HEK293T (cell line): Measurements from ENCODE around the gene CNOT6.
"Not testable (repeated sequence)": the region's sequence is repeated elsewhere in the genome, so short reads cannot be mapped to it uniquely, and the experiment has no call there.

Experiments
- CTCF ChIA-PET: fragments of 350-600 bp; formaldehyde crosslinking; extraction: SDS; loops from one replicate; lab custom pipeline; 2021; ENCODE audit warnings: antibody characterized with exemption, inconsistent platforms; lab: Yijun Ruan, JAX
- POLR2A ChIA-PET: fragments of 350-600 bp; formaldehyde crosslinking; extraction: SDS; loops from one replicate; lab custom pipeline; 2020; ENCODE audit warnings: antibody characterized with exemption, inconsistent platforms; lab: Yijun Ruan, JAX
- DNase-seq: peaks from one replicate; pipeline ENCODE4 v3.0.0; 2012; ENCODE audit warnings: mixed read lengths; ENCODE audit errors: extremely low spot score
- ARNT ChIP-seq: fragments of 450-650 bp; IDR thresholded peaks from 2 replicates; pipeline ENCODE4 v1.6.1; 2017; ENCODE audit warnings: mild to moderate bottlenecking
- BHLHE40 ChIP-seq: fragments of 450-650 bp; IDR thresholded peaks from 2 replicates; pipeline ENCODE4 v1.6.1; 2016; ENCODE audit warnings: mild to moderate bottlenecking, moderate library complexity, borderline replicate concordance
- CTBP1 ChIP-seq: fragments of 450-650 bp; IDR thresholded peaks from 2 replicates; pipeline ENCODE4 v1.6.1; 2016; ENCODE audit warnings: borderline replicate concordance
- ELF4 ChIP-seq: fragments of 450-650 bp; IDR thresholded peaks from 2 replicates; pipeline ENCODE4 v1.6.1; 2017; ENCODE audit warnings: antibody characterized with exemption
- FOXA1 ChIP-seq: fragments of 450-650 bp; IDR thresholded peaks from 2 replicates; pipeline ENCODE4 v1.6.1; 2016; ENCODE audit warnings: mild to moderate bottlenecking
- FOXK2 ChIP-seq: fragments of 450-650 bp; IDR thresholded peaks from 2 replicates; pipeline ENCODE4 v1.6.1; 2016; ENCODE audit warnings: mild to moderate bottlenecking
- FOXM1 ChIP-seq: fragments of 450-650 bp; IDR thresholded peaks from 2 replicates; pipeline ENCODE4 v1.6.1; 2017; ENCODE audit warnings: mild to moderate bottlenecking, borderline replicate concordance
- HDGF ChIP-seq: fragments of 450-650 bp; IDR thresholded peaks from 2 replicates; pipeline ENCODE4 v1.6.1; 2017; ENCODE audit warnings: antibody characterized with exemption, borderline replicate concordance
- L3MBTL2 ChIP-seq: fragments of 450-650 bp; conservative IDR thresholded peaks from 2 replicates; pipeline ENCODE4 v1.6.1; 2016; ENCODE audit warnings: mild to moderate bottlenecking
- LEF1 ChIP-seq: fragments of 450-650 bp; IDR thresholded peaks from 2 replicates; pipeline ENCODE4 v1.6.1; 2017; ENCODE audit warnings: mild to moderate bottlenecking, borderline replicate concordance
- NFRKB ChIP-seq: fragments of 450-650 bp; IDR thresholded peaks from 2 replicates; pipeline ENCODE4 v1.6.1; 2016; ENCODE audit warnings: mild to moderate bottlenecking, moderate library complexity
- SP1 ChIP-seq: fragments of 450-650 bp; IDR thresholded peaks from 2 replicates; pipeline ENCODE4 v1.6.1; 2017
- SUZ12 ChIP-seq: fragments of 450-650 bp; IDR thresholded peaks from 2 replicates; pipeline ENCODE4 v1.6.1; 2016; ENCODE audit warnings: mild to moderate bottlenecking
- TARDBP ChIP-seq: fragments of 450-650 bp; IDR thresholded peaks from 2 replicates; pipeline ENCODE4 v1.6.1; 2016
- ZNF384 ChIP-seq: fragments of 450-650 bp; IDR thresholded peaks from 2 replicates; pipeline ENCODE4 v1.6.1; 2016
- TF ChIP-seq, protein P1 (sequence below): fragments of 450-650 bp; IDR thresholded peaks from 2 replicates; pipeline ENCODE4 v1.6.1; 2016

CNOT6 gene

DNA sequence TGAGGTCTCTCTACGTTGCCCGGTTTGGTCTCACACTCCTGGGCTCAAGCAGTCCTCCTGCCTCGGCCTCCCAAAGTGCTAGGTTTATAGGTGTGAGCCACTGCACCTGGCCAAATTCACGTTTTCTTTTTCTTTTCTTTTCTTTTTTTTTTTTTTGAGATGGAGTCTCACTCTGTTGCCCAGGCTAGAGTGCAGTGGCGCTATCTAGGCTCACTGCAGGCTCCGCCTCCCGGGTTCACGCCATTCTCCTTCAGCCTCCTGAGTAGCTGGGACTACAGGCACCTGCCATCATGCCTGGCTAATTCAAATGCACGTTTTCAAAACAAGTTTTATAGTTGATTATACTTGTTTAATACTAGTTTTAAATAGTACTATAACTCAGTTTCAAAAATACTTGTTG is 6.1 kb downstream of the CNOT6 start:
- POLR2A ChIA-PET: not testable (repeated sequence)
- TF ChIP-seq ZNF384: peak; percentile 55; the same call in 1 of the 2 replicates
- CTCF ChIA-PET: interaction anchor here (0.7 to 1.4 kb wide), 3 partner anchors 17 to 42 kb away, joined by 3 to 6 read pairs (median 3); no protein-coding TSS in a partner anchor

DNA sequence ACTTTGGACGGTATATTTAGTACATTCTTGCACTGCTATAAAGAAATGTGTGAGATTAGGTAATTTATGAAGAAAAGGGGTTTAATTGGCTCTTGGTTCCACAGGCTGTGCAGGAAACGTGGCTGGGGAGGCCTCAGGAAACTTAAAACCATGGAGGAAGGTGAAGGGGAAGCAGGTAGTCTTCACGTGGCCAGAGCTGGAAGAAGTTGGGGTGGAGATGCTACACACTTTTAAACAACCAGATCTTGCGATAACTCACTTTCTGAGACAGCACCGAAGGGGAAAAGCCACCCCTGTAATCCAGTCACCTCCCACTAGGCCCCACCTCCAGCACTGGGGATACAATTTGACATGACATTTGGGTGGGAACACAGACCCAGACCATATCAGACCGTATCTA is 13.5 kb downstream of the CNOT6 start:
- CTCF ChIA-PET: no interaction called here

More for the DNA sequence above, 6.1 kb downstream of the CNOT6 start:
- not testable (repeated sequence) for DNase-seq

GRCh38 chr5:180515294-180515693 is 21.1 kb downstream of the CNOT6 start:
- DNase-seq: no peak
- ChIA-PET POLR2A (no interaction called here), CTCF (interaction anchor here (1.2 kb wide), 1 partner anchor 222 kb away, joined by 3 read pairs; no protein-coding TSS in a partner anchor)
- TF ChIP-seq FOXA1 (no peak), ZNF384 (no peak), SUZ12 (no peak), HDGF (no peak), ELF4 (no peak), FOXK2 (no peak), CTBP1 (no peak), LEF1 (no peak), L3MBTL2 (no peak), TARDBP (no peak), NFRKB (no peak), SP1 (no peak), ARNT (no peak), BHLHE40 (no peak), FOXM1 (no peak)
- TF ChIP-seq, protein P1, sequence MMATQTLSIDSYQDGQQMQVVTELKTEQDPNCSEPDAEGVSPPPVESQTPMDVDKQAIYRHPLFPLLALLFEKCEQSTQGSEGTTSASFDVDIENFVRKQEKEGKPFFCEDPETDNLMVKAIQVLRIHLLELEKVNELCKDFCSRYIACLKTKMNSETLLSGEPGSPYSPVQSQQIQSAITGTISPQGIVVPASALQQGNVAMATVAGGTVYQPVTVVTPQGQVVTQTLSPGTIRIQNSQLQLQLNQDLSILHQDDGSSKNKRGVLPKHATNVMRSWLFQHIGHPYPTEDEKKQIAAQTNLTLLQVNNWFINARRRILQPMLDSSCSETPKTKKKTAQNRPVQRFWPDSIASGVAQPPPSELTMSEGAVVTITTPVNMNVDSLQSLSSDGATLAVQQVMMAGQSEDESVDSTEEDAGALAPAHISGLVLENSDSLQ: no peak

More for the DNA sequence above, 13.5 kb downstream of the CNOT6 start:
- POLR2A ChIA-PET: interaction anchor here (1.1 kb wide), 1 partner anchor 10 kb away, joined by 3 read pairs; no protein-coding TSS in a partner anchor
- DNase-seq: no peak
- TF ChIP-seq ARNT: no peak
- no peak for TF ChIP-seq BHLHE40
- TF ChIP-seq ZNF384: no peak
- TF ChIP-seq CTBP1: no peak
- TF ChIP-seq LEF1: no peak
- TF ChIP-seq FOXM1: no peak
- TF ChIP-seq TARDBP: no peak
- TF ChIP-seq FOXA1: no peak
- TF ChIP-seq NFRKB: no peak
- no peak for TF ChIP-seq FOXK2
- TF ChIP-seq SUZ12: no peak

DNA sequence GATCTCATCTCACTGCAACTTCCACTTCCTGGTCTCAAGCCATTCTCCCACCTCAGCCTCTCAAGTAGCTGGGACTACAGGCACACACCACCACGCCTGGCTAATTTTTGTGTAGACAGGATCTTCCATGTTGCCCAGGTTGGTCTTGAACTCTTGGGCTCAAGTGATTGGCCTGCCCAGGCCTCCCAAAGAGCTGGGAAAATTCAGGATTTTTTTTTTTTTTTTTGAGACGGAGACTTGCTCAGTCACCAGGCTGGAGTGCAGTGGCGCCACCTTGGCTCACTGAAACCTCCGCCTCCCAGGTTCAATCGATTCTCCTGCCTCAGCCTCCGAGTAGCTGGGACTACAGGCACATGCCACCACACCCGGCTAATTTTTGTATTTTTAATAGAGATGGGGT is 21.8 kb downstream of the CNOT6 start:
- CTCF ChIA-PET, DNase-seq: not testable (repeated sequence)
- TF ChIP-seq ZNF384: peak; percentile 89
- POLR2A ChIA-PET: interaction anchor here (0.6 kb wide), 1 partner anchor 18 kb away, joined by 3 read pairs; no protein-coding TSS in a partner anchor

DNA sequence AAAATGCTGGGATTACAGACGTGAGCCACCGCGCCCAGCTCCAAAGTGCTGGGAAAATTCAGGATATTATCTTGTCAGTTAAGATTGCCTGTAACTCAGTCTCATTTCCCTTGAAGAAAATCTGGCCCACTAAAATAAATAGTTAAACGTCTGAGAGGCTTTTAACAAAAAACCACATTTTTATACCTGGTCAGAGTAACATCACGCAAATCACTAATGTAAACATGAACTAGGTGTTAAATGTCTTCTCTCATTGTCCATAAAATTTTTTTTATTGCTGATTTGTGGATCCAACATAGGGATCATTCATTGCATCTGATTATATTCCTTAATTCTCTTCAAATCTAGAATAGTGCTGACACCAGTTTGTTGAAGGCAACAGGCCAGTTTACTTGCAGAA is 22.3 kb downstream of the CNOT6 start:
- ChIA-PET POLR2A (interaction anchor here (0.6 kb wide), 1 partner anchor 18 kb away, joined by 3 read pairs; no protein-coding TSS in a partner anchor), CTCF (no interaction called here)
- no peak for DNase-seq
- TF ChIP-seq FOXA1 (no peak), ELF4 (no peak), ARNT (no peak), SUZ12 (no peak), NFRKB (no peak), TARDBP (no peak), CTBP1 (no peak), L3MBTL2 (no peak), LEF1 (no peak), FOXK2 (no peak), BHLHE40 (no peak)
- TF ChIP-seq, protein P1: no peak

GRCh38 chr5:180519098-180519497 is 24.9 kb downstream of the CNOT6 start:
- CTCF ChIA-PET: interaction anchor here (0.6 to 0.8 kb wide), 2 partner anchors 19 to 1655 kb away, joined by 3 read pairs; no protein-coding TSS in a partner anchor
- no peak for DNase-seq
- TF ChIP-seq LEF1: no peak
- TF ChIP-seq HDGF: no peak
- TF ChIP-seq SP1: no peak
- no peak for TF ChIP-seq ELF4
- no peak for TF ChIP-seq FOXK2
- no peak for TF ChIP-seq FOXM1
- POLR2A ChIA-PET: no interaction called here

- ChIA-PET POLR2A (interaction anchor here (0.6 kb wide), 1 partner anchor 27 kb away, joined by 3 read pairs; the partner anchor contains the start of gene CNOT6), CTCF (no interaction called here)
- TF ChIP-seq CTBP1: no peak
- no peak for TF ChIP-seq ARNT
- TF ChIP-seq L3MBTL2: no peak
- no peak for TF ChIP-seq FOXK2
- TF ChIP-seq ZNF384: no peak
- no peak for TF ChIP-seq TARDBP
- no peak for TF ChIP-seq FOXA1
- TF ChIP-seq, protein P1: no peak
- TF ChIP-seq LEF1: no peak
- TF ChIP-seq HDGF: no peak
- TF ChIP-seq ELF4: no peak
- TF ChIP-seq SUZ12: no peak
- no peak for TF ChIP-seq NFRKB
- TF ChIP-seq BHLHE40: no peak
- no peak for DNase-seq
These were observed 26.9 kb downstream of the CNOT6 start for GRCh38 chr5:180521101-180521500.
